NCI-H187 treated with DMSO at 0.1 percent for 48 hours (cell line): ENCODE data around the gene PPM1M.

Experiments
- DNase-seq: peaks from one replicate; lab custom pipeline; 2025; lab: John Stamatoyannopoulos, UW

The PPM1M gene

GRCh38 chr3:52297242-52298148 lies 51.9 kb downstream of the PPM1M start:
- no peak for DNase-seq

GRCh38 chr3:52298149-52299098 lies 52.9 kb downstream of the PPM1M start:
- no peak for DNase-seq

- no peak for DNase-seq
These were observed 53.8 kb downstream of the PPM1M start for GRCh38 chr3:52299247-52299878.
